Keratinocyte (primary cell): ENCODE results near the gene MYOZ2. TPM values are rescaled to one million over a fixed set of nuclear protein-coding genes. Genes with fewer than 3 reads are reported as not detected.

Experiments used
- DNase-seq: peaks from one replicate; pipeline ENCODE4 v3.0.0-alpha.2; 2011; ENCODE audit warnings: low read depth, missing footprints, low spot score
- FAIRE-seq: peaks from 2 replicates; lab custom pipeline; 2011; peaks lifted over from hg19 to GRCh38; lab: Jason Lieb, UNC
- H2AFZ ChIP-seq: 2 replicates; pipeline ENCODE4 v1.6.0; 2012; ENCODE audit warnings: low read length, control low read depth, inconsistent platforms; ENCODE audit not compliant: control insufficient read depth
- H3K27ac ChIP-seq: 2 replicates; pipeline ENCODE4 v1.5.1; 2011; ENCODE audit warnings: low read length; ENCODE audit not compliant: control insufficient read depth, insufficient read depth
- H3K27me3 ChIP-seq: 3 replicates; pipeline ENCODE4 v1.6.0; 2011; ENCODE audit warnings: low read length; ENCODE audit not compliant: control insufficient read depth, insufficient read depth; ENCODE audit errors: extremely low read depth
- H3K36me3 ChIP-seq, 2 experiments: 2 replicates in 1 of 2; 3 replicates in 1 of 2; pipeline ENCODE4 v1.5.1; 2011; ENCODE audit warnings: low read length in 2 of 2, mild to moderate bottlenecking in 1 of 2; ENCODE audit not compliant: control insufficient read depth in 2 of 2, insufficient read depth in 2 of 2; ENCODE audit errors: extremely low read depth in 1 of 2
- H3K4me1 ChIP-seq: 3 replicates; pipeline ENCODE4 v1.5.1; 2011; ENCODE audit warnings: low read length; ENCODE audit not compliant: control insufficient read depth, insufficient read depth; ENCODE audit errors: extremely low read depth
- H3K4me2 ChIP-seq: 3 replicates; pipeline ENCODE4 v1.6.0; 2011; ENCODE audit warnings: low read depth, low read length; ENCODE audit not compliant: control insufficient read depth, insufficient read depth; ENCODE audit errors: extremely low read depth
- H3K4me3 ChIP-seq, 3 experiments: fragments of 200-600 bp in 1 of 3; sonication (generic) in 1 of 3; 2 replicates in 2 of 3; 3 replicates in 1 of 3; pipeline ENCODE4 v1.5.1; 2011 to 2016; ENCODE audit warnings: low read length in 3 of 3, mild to moderate bottlenecking in 3 of 3, control low read depth in 2 of 3, inconsistent platforms in 1 of 3, low read depth in 1 of 3, mixed read lengths in 1 of 3, mixed run types in 1 of 3, moderate library complexity in 1 of 3; ENCODE audit not compliant: control insufficient read depth in 2 of 3, insufficient read depth in 2 of 3; ENCODE audit errors: extremely low read depth in 1 of 3
- H3K79me2 ChIP-seq: 2 replicates; pipeline ENCODE4 v1.6.0; 2012; ENCODE audit warnings: low read length; ENCODE audit not compliant: control insufficient read depth, insufficient read depth
- H3K9ac ChIP-seq: 3 replicates; pipeline ENCODE4 v1.6.0; 2011; ENCODE audit warnings: low read length; ENCODE audit not compliant: control insufficient read depth, insufficient read depth; ENCODE audit errors: extremely low read depth
- H3K9me1 ChIP-seq: 3 replicates; pipeline ENCODE4 v1.6.0; 2011; ENCODE audit warnings: low read length; ENCODE audit not compliant: control insufficient read depth, insufficient read depth; ENCODE audit errors: extremely low read depth
- H3K9me3 ChIP-seq: 2 replicates; pipeline ENCODE4 v1.5.1; 2012; ENCODE audit warnings: low read depth, low read length; ENCODE audit not compliant: control insufficient read depth
- H4K20me1 ChIP-seq: 3 replicates; pipeline ENCODE4 v1.6.0; 2011; ENCODE audit warnings: low read length; ENCODE audit not compliant: control insufficient read depth, insufficient read depth; ENCODE audit errors: extremely low read depth
- EZH2 ChIP-seq: IDR thresholded peaks from one replicate; pipeline ENCODE4 v1.6.1; 2012; ENCODE audit warnings: inconsistent platforms, mild to moderate bottlenecking, low read length, moderate library complexity
- dilution Hi-C: fragments of 300-500 bp; cut with MboI; formaldehyde crosslinking; loops from one replicate; pipeline ENCODE4 v1.7.0; 2020; ENCODE audit warnings: low sequenced_read_pairs; ENCODE audit not compliant: extremely low pct_ligation_motif_present
- polyA plus RNA-seq, 5 experiments: library from polyadenylated mRNA; depleted of rRNA in 3 of 5; stranded (reverse) in 3 of 5; stranded (forward) in 1 of 5; unstranded in 1 of 5; fragments of >200 nt; gene quantifications; 1 replicate in 1 of 5; 2 replicates in 3 of 5; 3 replicates in 1 of 5; pipeline versions ENCODE4 v1.2.1 to v1.2.3, GENCODE V29; 2011 to 2012; ENCODE audit warnings: missing spikeins in 2 of 5, low read depth in 1 of 5, low replicate concordance in 1 of 5
- TF ChIP-seq, protein P1 (sequence below), 3 experiments: IDR thresholded peaks in 1 of 3; conservative IDR thresholded peaks in 1 of 3; optimal IDR thresholded peaks in 1 of 3; 2 replicates in 2 of 3; 3 replicates in 1 of 3; pipeline versions ENCODE3 to v1.5.1; 2011; ENCODE audit warnings: low read length in 3 of 3, mild to moderate bottlenecking in 3 of 3, moderate library complexity in 2 of 3, control low read depth in 1 of 3, inconsistent platforms in 1 of 3; ENCODE audit not compliant: insufficient read depth in 2 of 3; ENCODE audit errors: extremely low read depth in 1 of 3

The MYOZ2 gene
- polyA plus RNA-seq, 1 donor (not counting 4 experiments of a cell fraction or from before 2014, with no cell fraction given): not detected

DNA sequence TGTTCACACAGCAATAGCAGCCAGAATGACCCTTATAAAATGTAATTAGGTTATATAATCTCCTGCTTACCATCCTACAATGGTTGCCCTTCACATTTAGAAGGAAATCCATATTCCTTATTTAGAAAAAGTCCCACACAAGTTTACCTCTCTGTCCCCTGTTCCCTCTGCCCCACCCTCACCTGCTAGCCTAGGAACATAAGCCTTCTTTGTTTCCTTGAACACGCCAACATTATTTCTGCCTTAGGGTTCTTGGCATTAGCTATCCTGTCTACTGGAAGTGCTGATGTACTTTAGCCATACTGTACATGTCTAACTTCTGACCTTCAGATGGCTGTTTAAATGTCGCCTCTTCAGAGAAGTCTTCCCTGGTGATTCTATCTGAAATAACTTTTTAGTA lies 48.5 kb downstream of the MYOZ2 start:
- Histone ChIP-seq H3K4me2 (no peak overlapping the region), H3K4me1 (peaks cover 2% of the 10 kb centered on the region), H3K27me3 (no peaks in the 10 kb centered on the region), H3K36me3 (no peaks in the 10 kb centered on the region), H3K9ac (no peak overlapping the region), H2AFZ (no peak overlapping the region), H3K79me2 (no peaks in the 10 kb centered on the region), H3K27ac (no peak overlapping the region), H3K9me1 (no peaks in the 10 kb centered on the region), H3K4me3 (no peak overlapping the region), H4K20me1 (no peaks in the 10 kb centered on the region), H3K9me3 (no peaks in the 10 kb centered on the region)
- TF ChIP-seq EZH2: no peak
- TF ChIP-seq, protein P1, sequence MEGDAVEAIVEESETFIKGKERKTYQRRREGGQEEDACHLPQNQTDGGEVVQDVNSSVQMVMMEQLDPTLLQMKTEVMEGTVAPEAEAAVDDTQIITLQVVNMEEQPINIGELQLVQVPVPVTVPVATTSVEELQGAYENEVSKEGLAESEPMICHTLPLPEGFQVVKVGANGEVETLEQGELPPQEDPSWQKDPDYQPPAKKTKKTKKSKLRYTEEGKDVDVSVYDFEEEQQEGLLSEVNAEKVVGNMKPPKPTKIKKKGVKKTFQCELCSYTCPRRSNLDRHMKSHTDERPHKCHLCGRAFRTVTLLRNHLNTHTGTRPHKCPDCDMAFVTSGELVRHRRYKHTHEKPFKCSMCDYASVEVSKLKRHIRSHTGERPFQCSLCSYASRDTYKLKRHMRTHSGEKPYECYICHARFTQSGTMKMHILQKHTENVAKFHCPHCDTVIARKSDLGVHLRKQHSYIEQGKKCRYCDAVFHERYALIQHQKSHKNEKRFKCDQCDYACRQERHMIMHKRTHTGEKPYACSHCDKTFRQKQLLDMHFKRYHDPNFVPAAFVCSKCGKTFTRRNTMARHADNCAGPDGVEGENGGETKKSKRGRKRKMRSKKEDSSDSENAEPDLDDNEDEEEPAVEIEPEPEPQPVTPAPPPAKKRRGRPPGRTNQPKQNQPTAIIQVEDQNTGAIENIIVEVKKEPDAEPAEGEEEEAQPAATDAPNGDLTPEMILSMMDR (optimal IDR thresholded peaks at IDR 0.05 in 1 of 3, IDR thresholded peaks at IDR 0.05 in 1 of 3, conservative IDR thresholded peaks at IDR 0.05 in 1 of 3; ENCODE audit: extremely low read depth in 1 of 3, insufficient read depth in 2 of 3, low read length in 3 of 3): no peak
- DNase-seq (no peak), FAIRE-seq (no peak)
- dilution Hi-C loops: no loop called here

DNA sequence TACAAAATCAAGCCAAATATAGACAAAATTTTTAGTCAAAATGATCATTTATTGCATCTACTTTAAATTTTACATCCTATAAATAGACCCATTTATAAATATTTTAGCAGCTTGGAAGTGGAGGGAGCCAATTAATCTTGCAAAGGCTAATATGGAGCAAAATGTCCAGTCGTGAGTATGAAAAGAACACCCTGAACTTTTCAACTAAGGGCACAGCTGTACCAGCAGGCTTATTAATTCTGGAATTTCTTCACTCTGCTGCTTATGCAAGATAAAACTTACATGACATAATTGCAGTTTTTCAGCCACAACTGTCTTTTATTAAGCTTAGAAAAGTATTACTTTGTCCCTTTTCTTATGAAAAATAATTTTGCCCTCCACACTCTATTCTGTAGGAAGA lies 54.0 kb downstream of the MYOZ2 start:
- Histone ChIP-seq H3K27me3 (no peaks in the 10 kb centered on the region), H3K4me3 (no peak overlapping the region), H3K27ac (no peak overlapping the region), H3K9me1 (no peaks in the 10 kb centered on the region), H3K9ac (no peak overlapping the region), H3K4me2 (no peak overlapping the region), H3K36me3 (no peaks in the 10 kb centered on the region), H3K9me3 (no peaks in the 10 kb centered on the region), H3K4me1 (no peaks in the 10 kb centered on the region), H4K20me1 (no peaks in the 10 kb centered on the region), H3K79me2 (no peaks in the 10 kb centered on the region), H2AFZ (no peak overlapping the region)
- FAIRE-seq: no peak
- DNase-seq: no peak
- TF ChIP-seq EZH2: no peak
- TF ChIP-seq, protein P1 (optimal IDR thresholded peaks at IDR 0.05 in 1 of 3, IDR thresholded peaks at IDR 0.05 in 1 of 3, conservative IDR thresholded peaks at IDR 0.05 in 1 of 3; ENCODE audit: extremely low read depth in 1 of 3, insufficient read depth in 2 of 3, low read length in 3 of 3): no peak
- dilution Hi-C loops: no loop called here
